Activated CD4-positive, alpha-beta T cell treated with anti-CD3 and anti-CD28 coated beads, Interleukin-2, Interleukin-4, amounts not matched to agents 100 ng/mL and 50 ng/mL, durations not matched to agents 16 hours and 8 hours (primary cell): ENCODE data around the gene DDX1.
A peak's percentile ranks its signal among the peaks of the same experiment; 100 is the strongest.

Experiments
- DNase-seq: peaks from one replicate; pipeline ENCODE4 v3.0.0-alpha.2; 2020; ENCODE audit warnings: low spot score

The DDX1 gene

GRCh38 chr2:15630121-15630977 is 38.7 kb downstream of the DDX1 start:
- no peak for DNase-seq

GRCh38 chr2:15630978-15631719 is 39.5 kb downstream of the DDX1 start:
- DNase-seq = no peak

- DNase-seq = no peak
Observed at GRCh38 chr2:15631883-15632282, 40.2 kb downstream of the DDX1 start.

- no peak for DNase-seq
Observed at GRCh38 chr2:15633043-15633970, 41.6 kb downstream of the DDX1 start.

- no peak for DNase-seq
Observed at GRCh38 chr2:15633971-15634346, 42.3 kb downstream of the DDX1 start.

GRCh38 chr2:15634846-15635490 is 43.3 kb downstream of the DDX1 start:
- no peak for DNase-seq

GRCh38 chr2:15636972-15637785 is 45.5 kb downstream of the DDX1 start:
- peak; percentile 47 for DNase-seq

- no peak for DNase-seq
Observed at GRCh38 chr2:15638720-15639119, 47.1 kb downstream of the DDX1 start.

- no peak for DNase-seq
Observed at GRCh38 chr2:15639323-15640251, 47.9 kb downstream of the DDX1 start.

GRCh38 chr2:15640261-15640711 is 48.6 kb downstream of the DDX1 start:
- no peak for DNase-seq

- no peak for DNase-seq
Observed at GRCh38 chr2:15640784-15641183, 49.1 kb downstream of the DDX1 start.

- no peak for DNase-seq
Observed at GRCh38 chr2:15641530-15641982, 49.9 kb downstream of the DDX1 start.

- no peak for DNase-seq
Observed at GRCh38 chr2:15642011-15642814, 50.5 kb downstream of the DDX1 start.

GRCh38 chr2:15642815-15643500 is 51.3 kb downstream of the DDX1 start:
- DNase-seq = no peak

GRCh38 chr2:15643791-15644585 is 52.3 kb downstream of the DDX1 start:
- no peak for DNase-seq

GRCh38 chr2:15645300-15645699 is 53.6 kb downstream of the DDX1 start:
- no peak for DNase-seq

- no peak for DNase-seq
Observed at GRCh38 chr2:15645720-15646385, 54.2 kb downstream of the DDX1 start.
